Loucy (cell line): ENCODE data around the gene SRSF8.
"Not testable (repeated sequence)": the region's sequence is repeated elsewhere in the genome, so short reads cannot be mapped to it uniquely, and the experiment has no call there.

Experiments
- EZH2phosphoT487 ChIP-seq: fragments of 200-600 bp; IDR thresholded peaks from 2 replicates; pipeline ENCODE4 v1.6.1; 2018; ENCODE audit warnings: antibody characterized with exemption, mild to moderate bottlenecking, moderate library complexity, borderline replicate concordance
- TF ChIP-seq, protein P1 (sequence below): fragments of 200-600 bp; sonication (generic); conservative IDR thresholded peaks from 2 replicates; pipeline ENCODE4 v1.5.1; 2014; ENCODE audit warnings: mild to moderate bottlenecking, antibody characterized with exemption, low read length

DNA sequence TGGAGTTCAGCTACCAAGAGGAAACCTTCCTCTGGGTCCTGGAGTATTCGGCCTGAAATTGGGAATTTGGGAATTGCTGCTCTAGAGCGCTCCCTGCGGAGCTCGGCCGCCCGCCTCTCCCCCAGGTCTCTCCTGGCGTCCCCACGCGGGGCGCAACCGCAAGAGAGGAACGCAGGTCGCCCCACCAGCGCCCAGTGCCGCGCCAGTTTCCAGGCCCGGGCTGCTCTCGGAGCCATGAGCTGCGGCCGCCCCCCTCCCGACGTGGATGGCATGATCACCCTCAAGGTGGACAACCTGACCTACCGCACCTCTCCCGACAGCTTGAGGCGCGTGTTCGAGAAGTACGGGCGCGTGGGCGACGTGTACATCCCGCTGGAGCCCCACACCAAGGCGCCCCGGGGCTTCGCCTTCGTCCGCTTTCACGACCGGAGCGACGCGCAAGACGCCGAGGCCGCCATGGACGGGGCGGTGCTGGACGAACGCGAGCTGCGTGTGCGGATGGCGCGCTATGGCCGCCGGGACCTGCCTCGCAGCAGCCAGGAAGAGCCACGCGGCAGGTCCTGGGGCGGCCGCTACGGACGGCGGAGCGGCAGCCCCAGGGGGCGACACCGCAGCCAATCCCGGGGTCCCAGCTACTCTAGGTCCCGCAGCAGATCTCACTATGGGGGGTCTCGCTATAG is 29.2 kb upstream of the SRSF8 start:
- TF ChIP-seq, protein P1, sequence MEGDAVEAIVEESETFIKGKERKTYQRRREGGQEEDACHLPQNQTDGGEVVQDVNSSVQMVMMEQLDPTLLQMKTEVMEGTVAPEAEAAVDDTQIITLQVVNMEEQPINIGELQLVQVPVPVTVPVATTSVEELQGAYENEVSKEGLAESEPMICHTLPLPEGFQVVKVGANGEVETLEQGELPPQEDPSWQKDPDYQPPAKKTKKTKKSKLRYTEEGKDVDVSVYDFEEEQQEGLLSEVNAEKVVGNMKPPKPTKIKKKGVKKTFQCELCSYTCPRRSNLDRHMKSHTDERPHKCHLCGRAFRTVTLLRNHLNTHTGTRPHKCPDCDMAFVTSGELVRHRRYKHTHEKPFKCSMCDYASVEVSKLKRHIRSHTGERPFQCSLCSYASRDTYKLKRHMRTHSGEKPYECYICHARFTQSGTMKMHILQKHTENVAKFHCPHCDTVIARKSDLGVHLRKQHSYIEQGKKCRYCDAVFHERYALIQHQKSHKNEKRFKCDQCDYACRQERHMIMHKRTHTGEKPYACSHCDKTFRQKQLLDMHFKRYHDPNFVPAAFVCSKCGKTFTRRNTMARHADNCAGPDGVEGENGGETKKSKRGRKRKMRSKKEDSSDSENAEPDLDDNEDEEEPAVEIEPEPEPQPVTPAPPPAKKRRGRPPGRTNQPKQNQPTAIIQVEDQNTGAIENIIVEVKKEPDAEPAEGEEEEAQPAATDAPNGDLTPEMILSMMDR = not testable (repeated sequence)
- TF ChIP-seq EZH2phosphoT487 = not testable (repeated sequence)
